HG02943 (cell line): ENCODE measurements around the gene SCAMP4.
A peak's percentile ranks its signal among the peaks of the same experiment; 100 is the strongest.

Source experiments
- ATAC-seq: cut with Tn5 transposase; IDR thresholded peaks from one replicate; pipeline ENCODE4 v1.9.1; 2021; ENCODE audit warnings: mild to moderate bottlenecking, low read depth, moderate library complexity; ENCODE audit not compliant: unreplicated experiment

The SCAMP4 gene

GRCh38 chr19:1905110-1905862 is at the start of gene SCAMP4, which contains the start of gene ADAT3:
Gene SCAMP4 (plus strand): TSS chr19:1905399. CDS start chr19:1915020, 9,621 bp downstream.
Gene ADAT3 (plus strand): TSS chr19:1905399. CDS start chr19:1912048, 6,649 bp downstream.
- ATAC-seq = peak; percentile 81

GRCh38 chr19:1855828-1856255 is 49.4 kb upstream of the SCAMP4 start:
- no peak for ATAC-seq

- ATAC-seq = no peak
These were observed 48.9 kb upstream of the SCAMP4 start for GRCh38 chr19:1856345-1856697.

- ATAC-seq = no peak
These were observed 48.2 kb upstream of the SCAMP4 start for GRCh38 chr19:1856698-1857603.

GRCh38 chr19:1857648-1858326 is 47.4 kb upstream of the SCAMP4 start:
- no peak for ATAC-seq

- no peak for ATAC-seq
These were observed 46.7 kb upstream of the SCAMP4 start for GRCh38 chr19:1858412-1859081.

GRCh38 chr19:1859331-1859781 is 45.8 kb upstream of the SCAMP4 start:
- no peak for ATAC-seq

- no peak for ATAC-seq
These were observed 45.0 kb upstream of the SCAMP4 start for GRCh38 chr19:1860042-1860775.

GRCh38 chr19:1860821-1861598 is 44.2 kb upstream of the SCAMP4 start:
- ATAC-seq = no peak

GRCh38 chr19:1861599-1862031 is 43.6 kb upstream of the SCAMP4 start:
- ATAC-seq = no peak

GRCh38 chr19:1862068-1862423 is 43.2 kb upstream of the SCAMP4 start:
- no peak for ATAC-seq

- ATAC-seq = peak; percentile 10
These were observed 42.5 kb upstream of the SCAMP4 start for GRCh38 chr19:1862424-1863327.

GRCh38 chr19:1863328-1863637 is 41.9 kb upstream of the SCAMP4 start, which contains the start of gene KLF16:
Gene KLF16 (minus strand): TSS chr19:1863579. CDS start chr19:1863497, 82 bp downstream.
- peak; percentile 1 for ATAC-seq

GRCh38 chr19:1863638-1864479 is 41.3 kb upstream of the SCAMP4 start:
- ATAC-seq = peak; percentile 51

GRCh38 chr19:1864480-1865171 is 40.6 kb upstream of the SCAMP4 start:
- no peak for ATAC-seq
